Gastrocnemius medialis (tissue), 4 donors: ENCODE data around the gene VPS4A. TPM values are rescaled to one million over a fixed set of nuclear protein-coding genes. Genes with fewer than 3 reads are reported as not detected.

Experiments
- ATAC-seq, 2 donors: fragments of 150-250 bp; one replicate each; pipeline ENCODE4 v1.9.1; 2016
- DNase-seq, 2 donors: peaks; one replicate each; pipeline ENCODE4 v3.0.0-alpha.2; 2019
- H3K27ac ChIP-seq, 4 donors: fragments of 200-600 bp; sonication (generic); 1 replicate in 1 of 4; 2 replicates in 3 of 4; pipeline ENCODE4 v1.5.1; 2016 to 2018; ENCODE audit warnings: mild to moderate bottlenecking in 2 of 4, moderate library complexity in 1 of 4
- H3K27me3 ChIP-seq, 3 donors: fragments of 200-600 bp; sonication (generic) in 2 of 3; 1 replicate in 1 of 3; 2 replicates in 2 of 3; pipeline versions ENCODE4 v1.5.1 to v1.6.0; 2016 to 2019; ENCODE audit warnings: mild to moderate bottlenecking in 1 of 3, moderate library complexity in 1 of 3
- H3K36me3 ChIP-seq, 2 donors: fragments of 200-600 bp; sonication (generic) in 1 of 2; one replicate each; pipeline ENCODE4 v1.5.1; 2017 to 2018
- H3K4me1 ChIP-seq, 2 donors: fragments of 200-600 bp; sonication (generic) in 1 of 2; one replicate each; pipeline ENCODE4 v1.5.1; 2016 to 2017; ENCODE audit warnings: mild to moderate bottlenecking in 2 of 2
- H3K4me3 ChIP-seq, 4 donors: fragments of 200-600 bp; sonication (generic) in 3 of 4; 1 replicate in 1 of 4; 2 replicates in 3 of 4; pipeline ENCODE4 v1.5.1; 2016 to 2019; ENCODE audit warnings: mild to moderate bottlenecking in 2 of 4
- H3K9me3 ChIP-seq, 3 donors: fragments of 200-600 bp; sonication (generic) in 2 of 3; 1 replicate in 1 of 3; 2 replicates in 2 of 3; pipeline ENCODE4 v1.5.1; 2016 to 2019
- CTCF ChIP-seq, 5 experiments: fragments of 450-650 bp in 3 of 5; fragments of 200-600 bp in 2 of 5; sonication (generic) in 2 of 5; IDR thresholded peaks in 4 of 5; conservative IDR thresholded peaks in 1 of 5; 1 replicate in 4 of 5; 2 replicates in 1 of 5; pipeline ENCODE4 v1.5.1; 2016 to 2019; ENCODE audit warnings: antibody characterized with exemption in 5 of 5, mild to moderate bottlenecking in 3 of 5, moderate library complexity in 3 of 5
- POLR2A ChIP-seq, 2 donors: fragments of 450-650 bp; IDR thresholded peaks; one replicate each; pipeline ENCODE4 v1.6.1; 2017; ENCODE audit warnings: antibody characterized with exemption in 2 of 2, mild to moderate bottlenecking in 2 of 2, moderate library complexity in 2 of 2
- in situ Hi-C, 4 donors: fragments of 200-750 bp; cut with MboI; loops; one replicate each; pipeline versions ENCODE4 v1.15.0 to v1.8.0; 2017; ENCODE audit warnings: low sequenced_read_pairs in 4 of 4
- intact Hi-C: fragments of 100-400 bp; cut with DNase I; formaldehyde crosslinking; loops from one replicate; pipeline ENCODE4 v1.15.1; 2023; ENCODE audit warnings: low total_unique reads
- total RNA-seq, 4 donors: library from RNA; depleted of rRNA; stranded (reverse); fragments of >200 nt; gene quantifications; one replicate each; pipeline versions ENCODE4 v1.1.0 to v1.2.3, GENCODE V29; 2016

The VPS4A gene
- total RNA-seq, 4 donors from 2014 or later: 53.3 to 112 (median 70.1) TPM

- in situ Hi-C loops (no loop called here), intact Hi-C loops (loop anchor here (1.0 kb wide), 3 partner anchors 19 to 124 kb away; partner anchors contain the start of genes COG8, NIP7, PDF and SNTB2)
- TF ChIP-seq POLR2A (IDR thresholded peaks at IDR 0.05) (no peak), CTCF (IDR thresholded peaks at IDR 0.05 in 4 of 5, conservative IDR thresholded peaks at IDR 0.05 in 1 of 5) (peak in 1 of 5 experiments; percentile 7)
- Histone ChIP-seq H3K36me3 (peaks cover 0 to 30% of the 10 kb centered on the region in 2 donors), H3K4me1 (peaks cover 15 to 24% of the 10 kb centered on the region in 2 donors), H3K4me3 (peak overlapping the region; percentile 74 to 97 (median 76)), H3K27me3 (no peaks in the 10 kb centered on the region), H3K27ac (peak overlapping the region; percentile 81 to 95 (median 90)), H3K9me3 (no peaks in the 10 kb centered on the region)
- peak; percentile 44 to 57 for ATAC-seq
- DNase-seq: no peak
These were observed 610 bp downstream of the VPS4A start for GRCh38 chr16:69311533-69312387.

- H3K9me3 ChIP-seq: no peaks in the 10 kb centered on the region
- ATAC-seq (no peak), DNase-seq (no peak)
- H3K27me3 ChIP-seq: no peaks in the 10 kb centered on the region
- in situ Hi-C loops (no loop called here), intact Hi-C loops (no loop called here)
- peaks cover 15 to 28% of the 10 kb centered on the region in 2 donors for H3K4me1 ChIP-seq
- peaks cover 0 to 39% of the 10 kb centered on the region in 2 donors for H3K36me3 ChIP-seq
- no peak overlapping the region for H3K27ac ChIP-seq
- TF ChIP-seq CTCF (IDR thresholded peaks at IDR 0.05 in 4 of 5, conservative IDR thresholded peaks at IDR 0.05 in 1 of 5) (no peak), POLR2A (IDR thresholded peaks at IDR 0.05) (no peak)
- H3K4me3 ChIP-seq: no peak overlapping the region
These were observed 2.3 kb downstream of the VPS4A start for GRCh38 chr16:69313469-69313868.

- in situ Hi-C loops (no loop called here), intact Hi-C loops (no loop called here)
- peaks cover 15 to 28% of the 10 kb centered on the region in 2 donors for H3K4me1 ChIP-seq
- DNase-seq: no peak
- TF ChIP-seq CTCF (IDR thresholded peaks at IDR 0.05 in 4 of 5, conservative IDR thresholded peaks at IDR 0.05 in 1 of 5): no peak
- no peak for TF ChIP-seq POLR2A (IDR thresholded peaks at IDR 0.05)
- H3K4me3 ChIP-seq: no peak overlapping the region
- H3K9me3 ChIP-seq: no peaks in the 10 kb centered on the region
- ATAC-seq: no peak
- peak overlapping the region in 1 of 4 donors; percentile 82 for H3K27ac ChIP-seq
- H3K36me3 ChIP-seq: peaks cover 0 to 49% of the 10 kb centered on the region in 2 donors
- no peaks in the 10 kb centered on the region for H3K27me3 ChIP-seq
These were observed 3.4 kb downstream of the VPS4A start for GRCh38 chr16:69314534-69314933.

- no peaks in the 10 kb centered on the region for H3K27me3 ChIP-seq
- intact Hi-C loops: no loop called here
- H3K27ac ChIP-seq: peak overlapping the region; percentile 47 to 82 (median 66)
- H3K4me3 ChIP-seq: no peak overlapping the region
- H3K4me1 ChIP-seq: peaks cover 12 to 24% of the 10 kb centered on the region in 2 donors
- H3K9me3 ChIP-seq: no peaks in the 10 kb centered on the region
- in situ Hi-C loops: no loop called here
- peaks cover 0 to 61% of the 10 kb centered on the region in 2 donors for H3K36me3 ChIP-seq
- no peak for DNase-seq
- TF ChIP-seq POLR2A (IDR thresholded peaks at IDR 0.05) (no peak), CTCF (IDR thresholded peaks at IDR 0.05 in 4 of 5, conservative IDR thresholded peaks at IDR 0.05 in 1 of 5) (no peak)
- ATAC-seq: no peak
These were observed 4.5 kb downstream of the VPS4A start for GRCh38 chr16:69315486-69316311.
